BLaER1 treated with 17β-estradiol and CSF1 and Interleukin-3, amounts not matched to agents 10 nM and 100 nM (cell line): ENCODE measurements around the gene SLC35G2.

Source experiments
- H3K27ac ChIP-seq, 11 experiments: shearing (Covaris generic); formaldehyde crosslinking; 2 replicates each; pipeline ENCODE4 v1.8.1; 2022
- H3K27me3 ChIP-seq, 11 experiments: shearing (Covaris generic); formaldehyde crosslinking; 2 replicates each; pipeline ENCODE4 v1.8.1; 2022
- H3K36me3 ChIP-seq, 11 experiments: shearing (Covaris generic); formaldehyde crosslinking; 2 replicates each; pipeline ENCODE4 v1.8.1; 2022
- H3K4me1 ChIP-seq, 10 experiments: shearing (Covaris generic); formaldehyde crosslinking; 2 replicates each; pipeline ENCODE4 v1.8.1; 2022
- H3K4me2 ChIP-seq, 11 experiments: shearing (Covaris generic); formaldehyde crosslinking; 2 replicates each; pipeline ENCODE4 v1.8.1; 2022
- H3K4me3 ChIP-seq, 10 experiments: shearing (Covaris generic); formaldehyde crosslinking; 2 replicates each; pipeline ENCODE4 v1.8.1; 2022
- H3K9ac ChIP-seq, 11 experiments: shearing (Covaris generic); formaldehyde crosslinking; 2 replicates each; pipeline ENCODE4 v1.8.1; 2022
- H3K9me3 ChIP-seq, 11 experiments: shearing (Covaris generic); formaldehyde crosslinking; replicated peaks in 1 of 11; 2 replicates each; pipeline ENCODE4 v1.8.1; 2022
- H4K20me1 ChIP-seq, 11 experiments: shearing (Covaris generic); formaldehyde crosslinking; 2 replicates each; pipeline ENCODE4 v1.8.1; 2022
- Cebpa-rat ChIP-seq, 11 experiments: shearing (Covaris generic); IDR thresholded peaks; 2 replicates each; pipeline ENCODE4 v1.8.1; 2022

The SLC35G2 gene

GRCh38 chr3:136839556-136839931 lies 20.6 kb downstream of the SLC35G2 start:
- Histone ChIP-seq H3K4me1 (peaks cover 13 to 50% (median 29%) of the 10 kb centered on the region in 10 experiments), H3K27me3 (no peaks in the 10 kb centered on the region), H3K36me3 (peaks cover 6 to 31% (median 15%) of the 10 kb centered on the region in 11 experiments; a peak in 17 of 22 replicates), H3K27ac (peak overlapping the region in 8 of 11 experiments; percentile 5 to 75 (median 66); a peak in 15 of 22 replicates), H3K9me3 (peaks cover 0 to 5% (median 0%) of the 10 kb centered on the region in 11 experiments; a peak in 1 of 22 replicates), H4K20me1 (no peaks in the 10 kb centered on the region), H3K4me2 (peak overlapping the region; percentile 6 to 70 (median 50)), H3K9ac (peak overlapping the region in 6 of 11 experiments; percentile 0 to 53 (median 18); a peak in 7 of 22 replicates), H3K4me3 (no peak overlapping the region)
- no peak for TF ChIP-seq Cebpa-rat (IDR thresholded peaks at IDR 0.05)

DNA sequence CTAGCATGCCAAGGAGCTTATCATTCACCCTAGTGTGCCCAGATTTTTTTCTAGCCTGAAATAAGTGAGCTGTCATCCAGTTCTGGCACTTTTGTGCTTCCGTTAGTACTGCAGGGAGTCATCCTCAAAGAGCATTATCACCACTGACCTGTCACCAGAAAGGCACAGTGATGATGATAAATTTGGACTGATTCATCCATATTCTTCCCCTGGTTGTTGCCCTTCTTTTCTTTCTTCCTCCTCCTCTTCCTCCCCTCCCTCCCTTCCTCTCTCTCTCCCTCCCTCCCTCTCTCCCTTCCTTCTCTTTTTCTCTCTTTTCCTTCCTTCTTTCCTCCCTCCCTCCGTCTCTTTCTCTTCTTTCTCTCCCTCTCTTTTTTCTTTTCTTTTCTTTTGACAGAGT lies 21.3 kb downstream of the SLC35G2 start:
- Histone ChIP-seq H3K27ac (peak overlapping the region in 7 of 11 experiments; percentile 5 to 75 (median 63); a peak in 11 of 22 replicates), H3K9me3 (peaks cover 0 to 5% (median 0%) of the 10 kb centered on the region in 11 experiments; a peak in 1 of 22 replicates), H4K20me1 (no peaks in the 10 kb centered on the region), H3K4me1 (peaks cover 13 to 50% (median 29%) of the 10 kb centered on the region in 10 experiments), H3K27me3 (no peaks in the 10 kb centered on the region), H3K4me3 (no peak overlapping the region), H3K36me3 (peaks cover 6 to 33% (median 17%) of the 10 kb centered on the region in 11 experiments; a peak in 17 of 22 replicates), H3K4me2 (peak overlapping the region in 8 of 11 experiments; percentile 6 to 70 (median 54); a peak in 16 of 22 replicates), H3K9ac (no peak overlapping the region)
- no peak for TF ChIP-seq Cebpa-rat (IDR thresholded peaks at IDR 0.05)

GRCh38 chr3:136842294-136842693 lies 23.4 kb downstream of the SLC35G2 start:
- Histone ChIP-seq H3K9me3 (peaks cover 0 to 5% (median 0%) of the 10 kb centered on the region in 11 experiments; a peak in 1 of 22 replicates), H3K27me3 (no peaks in the 10 kb centered on the region), H4K20me1 (no peaks in the 10 kb centered on the region), H3K4me1 (peaks cover 13 to 33% (median 26%) of the 10 kb centered on the region in 10 experiments), H3K4me3 (no peak overlapping the region), H3K27ac (no peak overlapping the region), H3K4me2 (no peak overlapping the region), H3K9ac (no peak overlapping the region), H3K36me3 (peaks cover 13 to 48% (median 25%) of the 10 kb centered on the region in 11 experiments; a peak in 18 of 22 replicates)
- TF ChIP-seq Cebpa-rat (IDR thresholded peaks at IDR 0.05), result no peak

DNA sequence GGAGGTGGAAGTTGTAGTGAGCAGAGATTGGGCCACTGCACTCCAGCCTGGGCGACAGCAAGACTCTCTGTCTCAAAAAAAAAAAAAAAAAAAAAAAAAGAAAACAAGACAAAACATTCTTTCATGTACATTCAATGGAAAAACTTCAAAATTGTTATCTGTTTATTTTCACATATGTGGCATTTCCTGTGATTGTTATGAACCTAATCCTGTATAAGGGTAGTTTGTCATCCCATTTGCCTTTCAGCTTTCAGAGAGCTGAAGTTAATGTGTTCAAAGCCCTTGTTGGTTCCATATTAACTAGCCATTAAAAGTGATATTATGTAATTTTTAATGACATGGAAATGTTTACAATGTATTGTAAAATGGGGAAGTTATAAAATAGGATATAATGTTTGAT lies 25.8 kb downstream of the SLC35G2 start:
- H3K4me2 ChIP-seq, result no peak overlapping the region

DNA sequence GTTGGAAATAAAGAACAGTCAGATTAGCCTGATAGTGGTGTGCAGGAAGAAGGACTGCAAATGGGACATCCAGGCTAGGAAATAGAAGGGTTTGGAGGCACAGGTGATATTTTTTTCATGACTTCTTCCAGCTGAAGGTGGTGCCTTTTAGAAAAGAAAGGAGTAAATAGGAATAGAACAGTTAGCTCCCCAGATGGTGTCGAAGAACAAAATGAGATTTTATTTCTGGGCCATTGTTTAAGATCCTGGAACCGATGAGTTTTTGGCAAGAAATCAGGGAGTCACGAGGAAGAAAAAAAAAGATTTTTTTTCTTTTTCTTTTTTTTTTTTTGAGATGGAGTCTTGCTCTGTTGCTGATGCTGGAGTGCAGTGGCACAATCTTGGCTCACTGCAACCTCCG lies 33.3 kb downstream of the SLC35G2 start:
- Histone ChIP-seq H4K20me1 (peaks cover 0 to 8% (median 0%) of the 10 kb centered on the region in 11 experiments; a peak in 2 of 22 replicates), H3K27me3 (peaks cover 0 to 11% (median 0%) of the 10 kb centered on the region in 11 experiments; a peak in 2 of 22 replicates), H3K9me3 (peaks cover 0 to 20% (median 14%) of the 10 kb centered on the region in 11 experiments; a peak in 15 of 22 replicates), H3K4me2 (no peak overlapping the region), H3K9ac (no peak overlapping the region), H3K36me3 (peaks cover 0 to 29% (median 11%) of the 10 kb centered on the region in 11 experiments; a peak in 14 of 22 replicates), H3K4me1 (peaks cover 0 to 16% (median 6%) of the 10 kb centered on the region in 10 experiments; a peak in 10 of 20 replicates), H3K4me3 (no peak overlapping the region), H3K27ac (no peak overlapping the region)
- no peak for TF ChIP-seq Cebpa-rat (IDR thresholded peaks at IDR 0.05)

More for the DNA sequence above, 25.8 kb downstream of the SLC35G2 start:
- Histone ChIP-seq H3K4me3 (no peak overlapping the region), H4K20me1 (no peaks in the 10 kb centered on the region), H3K36me3 (peaks cover 13 to 48% (median 25%) of the 10 kb centered on the region in 11 experiments; a peak in 17 of 22 replicates), H3K27me3 (no peaks in the 10 kb centered on the region), H3K27ac (no peak overlapping the region), H3K4me1 (peaks cover 0 to 12% (median 7%) of the 10 kb centered on the region in 10 experiments; a peak in 17 of 20 replicates), H3K9ac (no peak overlapping the region), H3K9me3 (peaks cover 0 to 5% (median 0%) of the 10 kb centered on the region in 11 experiments; a peak in 1 of 22 replicates)
- TF ChIP-seq Cebpa-rat (IDR thresholded peaks at IDR 0.05), result no peak

DNA sequence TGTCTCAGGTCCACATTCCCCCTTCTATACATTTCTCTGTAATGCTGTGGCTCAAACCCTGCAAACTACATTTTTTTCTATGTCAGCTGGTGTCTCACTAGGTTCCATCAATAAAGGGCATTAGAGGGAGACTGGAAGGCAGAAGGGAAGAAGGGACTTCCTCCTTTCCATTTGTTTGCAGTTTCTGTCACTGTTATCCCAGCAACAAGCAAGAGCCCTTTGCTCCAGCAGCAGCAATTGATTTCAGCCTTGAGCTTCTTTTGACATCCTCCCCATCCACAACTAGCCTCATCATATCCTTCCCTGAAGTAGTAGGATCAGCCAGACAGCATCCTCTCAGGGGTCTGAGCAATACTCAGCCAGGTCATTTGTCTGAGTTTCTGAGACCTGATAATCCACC lies 37.7 kb downstream of the SLC35G2 start:
- Histone ChIP-seq H3K4me2 (peak overlapping the region in 4 of 11 experiments; percentile 59 to 97 (median 76); a peak in 9 of 22 replicates), H4K20me1 (peaks cover 0 to 8% (median 0%) of the 10 kb centered on the region in 11 experiments; a peak in 2 of 22 replicates), H3K4me1 (peaks cover 16 to 60% (median 36%) of the 10 kb centered on the region in 10 experiments), H3K9ac (peak overlapping the region in 1 of 11 experiments; percentile 31; a peak in 1 of 22 replicates), H3K4me3 (no peak overlapping the region), H3K27ac (peak overlapping the region in 3 of 11 experiments; percentile 74 to 77 (median 75); a peak in 5 of 22 replicates), H3K27me3 (peaks cover 0 to 11% (median 0%) of the 10 kb centered on the region in 11 experiments; a peak in 2 of 22 replicates), H3K36me3 (peaks cover 0 to 45% (median 11%) of the 10 kb centered on the region in 11 experiments; a peak in 12 of 22 replicates), H3K9me3 (peaks cover 0 to 36% (median 27%) of the 10 kb centered on the region in 11 experiments; a peak in 15 of 22 replicates)
- TF ChIP-seq Cebpa-rat (IDR thresholded peaks at IDR 0.05), result no peak

GRCh38 chr3:136858381-136858780 lies 39.5 kb downstream of the SLC35G2 start:
- Histone ChIP-seq H4K20me1 (peaks cover 0 to 11% (median 7%) of the 10 kb centered on the region in 11 experiments; a peak in 12 of 22 replicates), H3K4me2 (peak overlapping the region in 7 of 11 experiments; percentile 15 to 97 (median 70); a peak in 12 of 22 replicates), H3K27me3 (peaks cover 0 to 11% (median 0%) of the 10 kb centered on the region in 11 experiments; a peak in 2 of 22 replicates), H3K4me1 (peaks cover 20 to 62% (median 40%) of the 10 kb centered on the region in 10 experiments), H3K9me3 (peaks cover 0 to 36% (median 27%) of the 10 kb centered on the region in 11 experiments; a peak in 15 of 22 replicates), H3K36me3 (peaks cover 0 to 45% (median 11%) of the 10 kb centered on the region in 11 experiments; a peak in 12 of 22 replicates), H3K9ac (peak overlapping the region in 6 of 11 experiments; percentile 3 to 59 (median 28); a peak in 5 of 22 replicates), H3K4me3 (no peak overlapping the region), H3K27ac (peak overlapping the region in 6 of 11 experiments; percentile 20 to 77 (median 63); a peak in 10 of 22 replicates)
- TF ChIP-seq Cebpa-rat (IDR thresholded peaks at IDR 0.05), result no peak

- Histone ChIP-seq H3K27ac (peak overlapping the region in 4 of 11 experiments; percentile 69 to 95 (median 91); a peak in 7 of 22 replicates), H3K4me1 (peaks cover 26 to 69% (median 44%) of the 10 kb centered on the region in 10 experiments), H3K36me3 (peaks cover 0 to 33% (median 10%) of the 10 kb centered on the region in 11 experiments; a peak in 8 of 22 replicates), H3K9ac (peak overlapping the region in 10 of 11 experiments; percentile 88 to 96 (median 91); a peak in 14 of 22 replicates), H3K4me3 (peak overlapping the region; percentile 73 to 96 (median 88)), H4K20me1 (peaks cover 0 to 28% (median 14%) of the 10 kb centered on the region in 11 experiments; a peak in 13 of 22 replicates), H3K9me3 (peaks cover 0 to 31% (median 24%) of the 10 kb centered on the region in 11 experiments; a peak in 15 of 22 replicates), H3K27me3 (no peaks in the 10 kb centered on the region), H3K4me2 (peak overlapping the region; percentile 81 to 97 (median 90))
- TF ChIP-seq Cebpa-rat (IDR thresholded peaks at IDR 0.05), result no peak
Observed at GRCh38 chr3:136860541-136860940, 41.6 kb downstream of the SLC35G2 start.
